HG03469 (cell line): Measurements from ENCODE around the gene NFYA.
A peak's percentile ranks its signal among the peaks of the same experiment; 100 is the strongest.

Experiments
- ATAC-seq: cut with Tn5 transposase; IDR thresholded peaks from one replicate; pipeline ENCODE4 v1.9.1; 2021; ENCODE audit warnings: mild to moderate bottlenecking, moderate library complexity, moderate number of reproducible peaks; ENCODE audit not compliant: unreplicated experiment

NFYA gene

DNA sequence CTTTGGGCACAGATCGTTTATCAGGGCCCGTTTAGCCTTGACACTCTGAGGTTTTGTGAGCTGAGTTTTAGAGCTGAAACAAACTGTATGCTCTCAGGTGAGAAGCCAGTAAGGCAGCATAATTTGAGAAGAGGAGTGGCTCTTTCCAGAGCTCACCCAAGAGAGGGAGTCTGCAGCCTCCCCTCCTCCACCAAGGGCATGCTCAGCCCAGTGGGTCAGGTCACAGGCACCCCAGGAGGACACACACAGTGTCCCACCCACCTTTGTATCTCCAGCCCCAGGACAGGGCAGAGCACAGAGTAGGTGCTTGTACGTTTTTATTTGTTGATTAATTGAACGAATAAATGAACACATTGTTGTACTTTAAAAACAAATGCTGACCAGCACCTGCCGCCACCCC lies 27.1 kb upstream of the NFYA start:
- ATAC-seq = no peak

DNA sequence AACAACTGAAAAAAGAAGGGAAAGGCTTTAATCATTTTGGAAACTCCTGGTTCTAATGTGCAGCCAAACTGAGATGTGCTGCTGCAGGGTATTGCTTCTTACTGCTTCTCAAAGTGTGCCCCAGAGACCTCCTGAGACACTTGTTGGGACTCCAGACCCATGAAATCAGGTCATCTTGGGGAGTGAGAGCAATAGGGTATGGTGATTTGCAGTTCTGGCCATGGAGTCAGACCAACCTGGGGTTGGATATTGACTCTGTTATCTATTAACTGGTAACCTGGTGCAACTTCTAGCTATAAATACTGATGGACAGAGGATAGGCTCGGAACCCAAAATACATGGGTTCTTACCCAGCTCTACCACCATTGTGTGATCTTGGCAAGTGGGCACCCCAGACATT lies 26.7 kb upstream of the NFYA start:
- ATAC-seq = no peak

DNA sequence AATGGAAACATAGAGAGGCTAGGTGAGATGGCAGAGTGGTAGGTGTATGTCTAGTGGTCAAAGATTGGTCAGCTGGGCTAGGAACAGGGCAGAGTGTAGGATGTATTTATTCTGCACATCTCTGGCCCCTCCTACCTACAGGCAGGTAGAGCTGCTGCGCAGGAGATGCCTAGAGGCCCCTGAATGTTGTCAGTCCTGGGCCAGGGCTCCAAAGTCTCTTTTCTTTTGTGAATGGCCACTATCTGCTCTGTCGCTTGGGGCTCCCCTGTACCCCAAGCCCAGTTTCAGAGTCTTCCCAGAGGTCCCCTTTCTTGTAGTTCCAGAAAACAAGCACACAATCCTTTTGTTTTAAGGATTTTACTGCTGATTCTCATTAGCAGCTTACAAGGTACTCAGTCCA lies 25.5 kb upstream of the NFYA start:
- ATAC-seq = no peak

DNA sequence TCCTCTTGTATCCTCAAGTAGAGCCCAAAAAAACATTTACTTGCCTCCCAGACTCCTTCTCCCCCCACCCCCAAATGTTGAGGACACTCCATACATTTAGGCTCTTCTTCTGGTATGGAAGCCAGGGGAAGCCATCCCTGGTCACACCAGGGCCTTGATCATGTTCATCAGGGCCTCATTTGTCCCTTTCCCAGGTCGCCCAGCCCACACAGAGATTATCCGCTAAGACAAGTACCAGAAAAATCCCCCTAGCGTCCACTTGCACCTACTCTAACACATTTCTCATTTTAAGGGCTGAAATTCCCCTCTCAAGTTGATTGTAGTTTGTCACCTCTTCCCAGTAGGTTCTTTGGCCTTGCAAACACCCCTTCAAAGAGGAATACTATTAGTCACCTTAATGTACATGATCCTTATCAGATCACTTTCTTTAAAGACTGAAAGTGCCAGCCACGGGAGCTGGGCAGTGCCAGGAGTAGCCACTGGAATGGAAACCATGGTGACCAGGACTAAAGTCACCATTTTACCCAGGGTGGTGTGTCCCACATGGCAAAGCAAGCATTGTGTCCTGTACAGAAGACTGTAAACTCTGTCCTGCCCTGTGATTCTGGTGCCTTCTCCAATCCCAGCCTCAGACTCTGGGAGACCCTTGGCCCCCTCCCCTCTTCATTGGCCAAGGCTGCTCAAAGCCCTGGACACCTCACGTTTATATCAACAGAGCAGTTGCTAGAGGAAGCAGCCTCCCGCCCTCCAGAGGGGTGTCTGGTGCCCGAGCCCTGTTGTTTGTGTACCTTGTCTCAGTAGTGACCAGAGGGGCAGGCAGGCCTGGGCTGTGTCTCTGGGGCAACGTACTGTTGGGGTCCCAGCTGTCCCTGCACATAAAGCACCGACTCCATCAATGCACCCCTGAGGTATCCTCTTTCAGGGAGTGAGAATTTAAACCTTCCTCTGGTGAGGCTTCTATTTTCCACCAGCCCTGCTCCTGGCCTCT lies 24.7 kb upstream of the NFYA start:
- no peak for ATAC-seq

DNA sequence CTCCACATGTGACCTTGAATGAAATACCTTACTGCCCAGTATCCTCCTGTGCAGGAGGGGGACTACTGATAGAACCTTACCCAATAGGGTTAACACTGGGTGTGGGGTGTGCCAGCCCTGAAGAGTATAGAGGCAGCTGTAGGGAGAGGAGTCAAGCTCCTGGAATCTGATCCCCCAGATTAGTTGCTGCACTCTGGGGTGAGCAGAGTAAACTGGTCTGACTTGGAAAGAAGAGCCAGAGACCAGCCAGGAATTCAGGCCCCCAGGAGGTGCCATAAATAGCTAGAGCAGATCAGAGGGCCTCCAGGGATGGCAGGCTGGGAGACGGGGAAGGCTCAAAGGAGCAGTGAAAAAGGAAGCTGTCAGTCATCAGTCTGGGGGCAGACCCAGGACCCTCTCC lies 23.3 kb upstream of the NFYA start:
- no peak for ATAC-seq

DNA sequence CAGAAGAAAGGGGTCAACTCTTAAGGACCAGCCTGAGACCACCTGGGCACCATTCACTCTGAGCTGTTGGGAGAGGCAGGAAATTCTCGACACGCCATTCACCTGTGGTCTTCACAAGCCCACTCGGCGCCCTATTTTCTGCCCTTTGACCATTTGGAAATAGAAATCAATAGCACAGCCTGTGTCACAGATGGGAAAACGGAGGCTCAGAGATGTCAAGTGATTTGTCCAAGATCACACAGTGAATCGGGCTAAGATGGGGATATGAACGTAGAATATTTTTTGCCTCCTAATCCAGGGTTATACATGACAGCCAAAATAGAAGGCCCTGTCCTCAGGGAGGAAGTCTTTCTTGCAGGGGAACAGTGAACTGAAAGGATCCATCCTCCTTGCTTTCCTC lies 22.8 kb upstream of the NFYA start:
- no peak for ATAC-seq

DNA sequence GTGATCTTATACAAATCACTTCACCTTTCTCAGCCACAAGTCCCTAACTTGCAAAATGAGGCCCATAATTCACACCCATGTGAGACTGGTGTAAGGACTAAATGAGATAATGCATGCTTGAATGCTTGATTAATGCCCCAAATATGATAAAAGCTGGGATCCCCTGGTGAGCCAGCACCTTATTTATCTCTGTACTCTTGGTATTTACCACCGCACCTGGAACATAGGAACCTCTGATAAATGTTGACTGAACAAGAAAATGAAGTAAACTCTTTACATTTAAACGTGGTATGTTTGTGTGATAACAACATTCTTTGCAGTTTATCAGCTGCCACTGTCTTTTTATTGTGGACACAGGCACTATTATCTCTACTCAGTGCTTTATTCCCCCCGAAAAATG lies 22.2 kb upstream of the NFYA start:
- ATAC-seq = no peak

DNA sequence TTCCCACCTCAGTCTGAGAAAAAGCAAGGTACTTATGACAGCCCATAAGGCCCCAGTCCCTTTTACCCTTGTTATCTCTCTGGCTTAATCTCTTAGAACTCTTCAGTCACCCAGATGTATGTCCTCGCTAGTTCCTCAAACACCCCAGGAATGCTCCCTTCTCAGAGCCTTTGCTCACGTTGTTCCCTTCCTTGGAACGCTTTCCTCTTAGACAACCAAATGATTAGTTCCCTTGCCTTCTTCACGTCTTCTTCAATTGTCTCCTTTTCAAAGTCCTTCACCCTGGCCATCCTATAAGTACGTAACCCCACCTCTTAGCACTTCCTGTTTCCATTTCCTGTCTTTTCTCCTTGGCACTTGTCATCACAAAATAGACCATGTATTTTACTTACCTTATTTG lies 20.9 kb upstream of the NFYA start:
- ATAC-seq = no peak

DNA sequence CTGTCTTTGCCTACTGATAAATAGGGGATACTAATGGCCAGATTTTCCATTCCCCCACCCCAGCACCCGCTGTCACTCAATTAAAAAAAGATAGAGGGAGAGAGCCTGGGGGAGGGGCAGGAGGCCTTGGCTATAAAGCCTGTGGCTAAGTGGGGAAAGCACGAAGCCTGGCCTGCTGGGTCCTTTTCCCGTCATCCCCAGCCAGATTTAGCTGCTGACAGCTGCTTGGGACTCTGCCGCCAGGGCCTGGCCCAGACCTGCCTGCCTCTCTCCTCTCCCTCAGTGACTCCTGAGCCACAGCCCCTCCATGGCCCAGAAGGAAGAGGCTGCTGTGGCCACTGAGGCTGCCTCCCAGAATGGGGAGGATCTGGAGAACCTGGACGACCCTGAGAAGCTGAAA lies 19.7 kb upstream of the NFYA start, which contains the start of gene APOBEC2:
APOBEC2 (plus strand) TSS at position 162 of the 400 bp plus-strand sequence; CDS start at position 308, 146 bp downstream.
- ATAC-seq = no peak

DNA sequence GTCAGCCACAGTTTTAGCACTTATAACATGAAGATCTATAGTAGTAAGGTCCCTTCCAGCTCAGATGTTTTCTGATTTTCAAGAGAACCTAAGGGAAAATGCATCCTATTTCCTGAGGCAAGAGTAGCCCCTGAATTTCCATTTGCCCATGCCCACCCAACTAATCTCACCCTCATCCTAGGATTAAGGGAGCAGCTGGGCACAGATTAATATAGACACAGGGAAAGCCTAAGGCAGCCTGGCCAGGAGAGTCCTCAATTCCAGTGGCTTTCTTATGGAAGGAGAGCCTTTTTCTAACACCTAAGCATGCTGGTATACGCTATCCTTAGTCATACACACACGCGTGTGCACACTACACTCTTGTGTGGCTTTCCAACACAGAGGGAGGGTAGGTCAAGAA lies 18.3 kb upstream of the NFYA start:
- no peak for ATAC-seq

DNA sequence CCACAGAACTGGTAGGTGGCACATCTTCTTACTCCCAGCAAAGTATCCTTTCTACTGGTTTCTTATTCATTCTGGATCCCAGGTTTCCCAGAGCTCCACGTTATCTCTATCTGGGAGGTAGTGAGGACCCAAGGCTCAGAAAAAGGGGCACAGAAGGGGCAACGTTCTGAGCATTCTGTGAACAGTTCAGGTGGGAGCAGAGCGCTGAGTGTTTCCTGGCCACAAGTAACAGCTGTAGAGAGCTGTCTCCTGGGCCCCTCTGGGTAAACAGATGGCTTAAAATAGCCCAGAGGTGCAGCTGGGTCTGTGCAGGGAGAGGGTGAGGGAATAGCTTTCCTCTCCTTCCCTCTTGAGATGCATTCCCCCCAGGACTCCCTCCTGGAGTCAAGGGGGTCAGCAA lies 17.6 kb upstream of the NFYA start:
- ATAC-seq = no peak

DNA sequence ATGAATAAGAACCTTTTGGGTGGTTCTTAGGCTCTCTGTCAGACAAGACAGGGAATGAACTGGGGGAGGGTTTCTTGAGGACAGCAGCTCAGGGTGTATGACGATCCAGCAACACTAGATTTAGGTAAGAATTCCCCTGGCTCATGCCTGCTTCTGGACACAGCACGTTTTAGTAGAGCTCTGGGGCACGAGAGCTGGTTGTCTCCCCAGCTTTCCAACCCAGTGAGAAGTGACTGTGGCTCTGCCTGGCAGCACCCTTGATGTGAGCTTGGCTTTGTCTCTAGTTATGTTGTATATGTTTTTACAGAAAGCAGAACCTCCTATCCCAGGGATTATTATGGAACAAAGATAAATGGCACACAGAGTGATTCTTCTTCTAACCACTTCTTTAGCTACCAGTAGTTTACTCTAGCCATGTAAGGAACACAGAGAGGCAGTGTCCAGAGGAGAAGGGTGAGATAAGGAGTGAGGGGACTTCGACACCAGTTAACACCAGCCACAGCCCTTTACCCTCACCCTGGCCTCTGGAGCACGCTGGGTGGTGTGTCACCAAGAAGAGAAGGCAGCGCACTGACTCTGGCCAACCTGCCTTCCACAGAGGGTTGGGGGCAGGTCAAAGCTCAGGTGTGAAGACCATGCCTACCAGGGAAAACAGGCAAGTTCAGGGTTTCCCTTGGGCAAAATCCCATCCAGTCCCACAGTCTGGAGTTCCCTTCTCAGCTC lies 15.8 kb upstream of the NFYA start:
- no peak for ATAC-seq

DNA sequence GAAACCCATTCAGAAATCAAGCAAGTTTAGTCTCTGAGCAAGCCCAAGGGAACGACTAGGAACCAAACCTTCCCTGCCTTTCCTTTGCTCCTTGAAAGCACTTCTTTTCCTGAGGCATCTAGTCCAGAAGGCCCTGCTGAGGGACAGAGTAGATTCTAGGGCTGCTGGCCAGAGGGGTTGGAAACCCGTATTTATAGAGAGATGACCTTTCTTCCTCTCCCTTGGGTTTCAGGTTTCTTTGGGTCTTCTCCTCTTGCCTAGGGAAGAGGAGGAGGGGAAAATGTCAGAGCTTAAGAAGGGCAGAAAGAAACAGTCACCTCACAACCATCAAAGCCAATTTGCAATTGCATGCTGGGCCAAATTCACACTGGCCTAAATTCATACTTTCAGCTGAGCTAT lies 14.0 kb upstream of the NFYA start:
- no peak for ATAC-seq

DNA sequence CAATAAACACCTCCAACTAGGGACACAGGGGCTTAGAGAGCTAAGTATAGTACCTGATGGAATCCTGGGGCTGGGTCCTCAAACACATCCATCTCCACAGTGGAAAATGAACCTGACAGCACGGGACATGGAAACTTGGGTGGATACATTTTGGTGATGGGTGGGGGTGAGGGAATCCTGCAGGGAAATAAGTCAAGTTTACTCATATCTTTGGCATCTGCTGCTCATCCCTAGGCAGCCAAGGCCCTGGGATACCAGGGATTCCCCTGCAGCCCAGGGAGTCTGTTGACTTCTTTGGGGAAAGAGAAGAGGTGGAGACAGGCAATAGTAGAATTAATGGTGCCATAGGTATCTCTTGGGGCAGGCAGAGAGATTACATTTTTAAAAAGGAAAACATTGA lies 13.2 kb upstream of the NFYA start:
- ATAC-seq = no peak

DNA sequence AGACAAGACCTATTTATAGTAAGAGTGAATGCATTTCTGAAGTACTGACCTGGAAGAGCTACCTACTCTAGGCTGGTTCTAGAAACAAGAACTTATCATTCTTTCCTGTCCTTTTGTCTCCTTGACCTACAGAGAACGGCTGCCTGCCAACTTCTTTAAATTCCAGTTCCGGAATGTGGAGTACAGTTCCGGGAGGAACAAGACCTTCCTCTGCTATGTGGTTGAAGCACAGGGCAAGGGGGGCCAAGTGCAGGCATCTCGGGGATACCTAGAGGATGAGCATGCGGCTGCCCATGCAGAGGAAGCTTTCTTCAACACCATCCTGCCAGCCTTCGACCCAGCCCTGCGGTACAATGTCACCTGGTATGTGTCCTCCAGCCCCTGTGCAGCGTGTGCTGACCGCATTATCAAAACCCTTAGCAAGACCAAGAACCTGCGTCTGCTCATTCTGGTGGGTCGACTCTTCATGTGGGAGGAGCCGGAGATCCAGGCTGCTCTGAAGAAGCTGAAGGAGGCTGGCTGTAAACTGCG lies 11.5 kb upstream of the NFYA start:
- no peak for ATAC-seq

DNA sequence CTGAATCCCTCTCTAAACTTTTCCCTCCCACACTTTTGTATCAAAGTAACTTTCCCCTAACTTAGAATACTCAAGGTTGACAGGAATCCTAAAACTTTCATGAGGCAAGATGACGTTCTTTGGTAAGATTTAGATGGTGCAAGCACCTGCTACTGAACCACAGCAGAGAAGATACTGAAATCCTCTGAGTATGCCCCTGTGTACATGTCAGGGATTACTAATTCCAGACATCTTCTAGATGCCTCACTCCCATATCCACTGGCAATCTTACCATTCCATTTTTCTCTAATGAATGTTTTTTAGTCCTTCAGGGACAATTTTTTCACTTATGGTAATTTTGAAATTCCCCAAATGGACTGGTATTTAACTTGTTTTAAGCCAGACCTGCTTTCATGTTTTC lies 10.7 kb upstream of the NFYA start:
- no peak for ATAC-seq

DNA sequence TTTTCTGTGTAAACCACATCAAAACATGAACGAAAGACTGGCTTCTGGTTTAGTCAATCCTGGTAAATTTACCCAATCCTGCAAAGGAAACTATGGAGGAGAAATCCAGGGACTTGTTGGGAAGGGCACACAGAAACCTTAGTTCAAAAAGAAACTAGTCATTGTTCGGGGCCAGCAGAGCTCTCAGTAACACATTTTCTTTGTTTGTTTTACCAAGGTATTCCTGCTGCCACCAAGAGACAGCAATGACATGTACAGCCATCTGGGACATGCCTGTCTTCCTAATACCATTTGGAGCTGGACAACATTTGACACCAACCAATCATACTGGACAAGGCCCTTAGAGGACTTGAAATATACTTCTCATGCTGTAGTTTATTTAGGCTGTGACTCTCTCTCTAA lies 8.9 kb upstream of the NFYA start:
- no peak for ATAC-seq

DNA sequence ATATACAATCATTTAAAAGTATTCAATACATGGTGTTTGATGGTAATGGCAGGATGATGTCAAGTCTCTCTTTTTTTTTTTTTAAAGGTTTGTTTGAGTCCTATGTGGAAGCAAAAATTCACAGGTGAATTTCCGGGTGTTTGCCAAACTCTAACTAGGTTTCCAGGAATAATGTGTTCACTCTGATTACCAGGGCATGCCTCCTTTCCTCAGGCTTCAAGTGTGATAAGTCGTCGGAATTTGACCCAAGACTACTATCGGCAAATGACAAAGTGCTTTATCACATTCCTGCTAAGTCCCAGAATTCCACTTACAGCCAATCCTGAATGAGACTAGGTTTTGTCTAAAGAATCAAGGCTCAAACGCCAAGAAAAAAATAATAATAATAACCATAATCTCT lies 7.9 kb upstream of the NFYA start:
- no peak for ATAC-seq

DNA sequence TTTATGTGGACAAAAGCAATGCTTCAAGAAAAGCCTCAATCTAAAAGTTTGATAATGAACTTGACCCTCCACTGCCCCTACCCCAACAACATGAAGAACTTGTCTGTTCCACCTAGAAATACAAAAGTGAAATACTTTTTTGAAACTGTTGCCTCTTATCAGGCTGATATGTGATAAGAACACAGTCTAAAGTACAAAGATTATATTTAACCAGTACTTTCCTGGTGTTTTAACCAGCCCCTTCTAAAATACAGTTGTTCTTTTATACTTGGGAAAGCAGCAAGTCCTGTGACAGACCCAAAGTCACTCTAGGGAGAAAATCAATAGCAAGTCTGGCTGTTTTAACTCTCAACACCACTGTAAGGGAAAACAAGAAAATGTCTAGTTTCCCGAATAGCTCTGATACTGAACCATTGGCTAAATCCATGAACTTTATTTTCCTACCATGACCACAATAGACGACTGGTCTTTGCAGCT lies 7.2 kb upstream of the NFYA start:
- ATAC-seq = no peak

DNA sequence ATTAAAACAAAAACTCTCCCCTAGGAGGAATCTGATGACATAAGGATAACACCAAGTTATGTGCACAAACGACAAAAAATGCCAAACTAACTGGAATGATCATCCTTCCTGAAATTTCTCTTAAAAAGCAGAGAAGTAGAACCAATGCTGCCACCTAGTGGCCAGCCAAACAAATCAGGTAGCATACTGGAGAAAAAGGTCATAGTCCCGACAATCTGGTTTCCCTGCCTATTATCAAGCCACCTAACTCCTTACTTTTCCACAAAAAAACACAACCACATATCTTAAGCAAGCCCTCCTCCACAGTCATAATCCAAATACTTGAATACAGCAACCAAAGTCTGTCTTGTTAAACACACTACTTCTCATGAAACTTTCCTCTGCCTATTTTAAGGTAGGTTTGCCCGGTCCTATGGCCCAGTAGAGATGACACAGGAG lies 5.9 kb upstream of the NFYA start:
- ATAC-seq = no peak

DNA sequence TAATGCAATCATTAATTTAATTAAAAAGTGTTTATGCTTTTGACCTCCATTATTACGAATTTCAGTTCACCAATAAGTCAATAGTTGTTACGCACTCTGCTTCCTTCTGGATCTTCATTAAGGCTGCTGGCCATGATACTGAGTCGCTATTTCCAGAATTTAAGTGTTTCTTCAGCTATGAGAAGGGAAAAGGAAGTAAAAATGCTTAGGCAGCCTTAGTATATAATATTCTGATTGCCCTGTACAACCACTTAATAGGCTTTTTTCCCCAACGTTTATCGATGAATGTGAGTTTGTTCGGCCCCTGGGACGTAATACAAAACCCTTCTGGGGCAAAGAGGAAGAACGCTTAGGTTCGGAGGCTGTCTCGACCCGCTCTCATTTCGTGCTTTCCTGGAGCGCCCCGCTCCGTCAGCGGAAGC lies 1.3 kb upstream of the NFYA start:
- ATAC-seq = peak; percentile 16
